B cell (primary cell): ENCODE measurements around the gene FBLN2. TPM values are rescaled to one million over a fixed set of nuclear protein-coding genes. Genes with fewer than 3 reads are reported as not detected.

Experiments used
- ATAC-seq: fragments of 200-7000 bp; cut with Tn5 transposase; one replicate; pipeline ENCODE4 v1.10.0; 2021; ENCODE audit warnings: low read depth, mild to moderate bottlenecking, moderate number of reproducible peaks, moderate library complexity
- CTCF ChIA-PET: fragments of 350-600 bp; sonication (Branson Sonifier 250); formaldehyde crosslinking; loops from one replicate; lab custom pipeline; 2021; ENCODE audit warnings: antibody characterized with exemption, inconsistent platforms; lab: Charles Lee
- POLR2A ChIA-PET: fragments of 350-600 bp; sonication (Branson Sonifier 250); formaldehyde crosslinking; loops from one replicate; lab custom pipeline; 2021; ENCODE audit warnings: antibody characterized with exemption; lab: Charles Lee
- DNase-seq: peaks from one replicate; pipeline ENCODE4 v3.0.0; 2013
- H2AFZ ChIP-seq: 2 replicates; pipeline ENCODE4 v1.6.1; 2012; ENCODE audit warnings: mild to moderate bottlenecking, low read depth, low read length; ENCODE audit not compliant: insufficient read depth, poor library complexity, severe bottlenecking
- H3K27ac ChIP-seq, 2 donors: 1 replicate in 1 of 2; 2 replicates in 1 of 2; pipeline ENCODE4 v1.5.1; 2012 to 2013; ENCODE audit warnings: low read length in 2 of 2, mild to moderate bottlenecking in 2 of 2, moderate library complexity in 1 of 2
- H3K27me3 ChIP-seq, 4 experiments: fragments of 200-600 bp in 1 of 4; sonication (generic) in 1 of 4; replicated peaks in 1 of 4; 1 replicate in 2 of 4; 2 replicates in 2 of 4; pipeline versions ENCODE4 v1.6.1 to v1.7.0; 2013 to 2016; ENCODE audit warnings: low read length in 3 of 4, mild to moderate bottlenecking in 2 of 4, mixed read lengths in 1 of 4, moderate library complexity in 1 of 4; ENCODE audit not compliant: insufficient read depth in 4 of 4, control insufficient read depth in 3 of 4; ENCODE audit errors: control extremely low read depth in 1 of 4
- H3K36me3 ChIP-seq, 2 experiments: replicated peaks in 1 of 2; 1 replicate in 1 of 2; 2 replicates in 1 of 2; pipeline versions ENCODE4 v1.6.1 to v1.7.1; 2013; ENCODE audit warnings: low read length in 1 of 2; ENCODE audit not compliant: insufficient read depth in 2 of 2, control insufficient read depth in 1 of 2; ENCODE audit errors: control extremely low read depth in 1 of 2, extremely low read depth in 1 of 2
- H3K4me1 ChIP-seq, 2 donors: fragments of 200-600 bp in 1 of 2; sonication (generic) in 1 of 2; 1 replicate in 1 of 2; 2 replicates in 1 of 2; pipeline versions ENCODE4 v1.5.1 to v1.6.1; 2013 to 2017; ENCODE audit warnings: low read length in 2 of 2; ENCODE audit not compliant: control insufficient read depth in 2 of 2, insufficient read depth in 2 of 2
- H3K4me2 ChIP-seq: replicated peaks from 2 replicates; pipeline ENCODE3; 2012; ENCODE audit warnings: mild to moderate bottlenecking, low read depth, low read length; ENCODE audit not compliant: poor library complexity, severe bottlenecking
- H3K4me3 ChIP-seq, 5 experiments: fragments of 200-600 bp in 1 of 5; sonication (generic) in 1 of 5; 1 replicate in 3 of 5; 2 replicates in 2 of 5; pipeline versions ENCODE4 v1.5.1 to v1.7.0; 2011 to 2016; ENCODE audit warnings: low read length in 4 of 5, mild to moderate bottlenecking in 4 of 5, low read depth in 2 of 5, control low read depth in 1 of 5, moderate library complexity in 1 of 5; ENCODE audit not compliant: insufficient read depth in 1 of 5; ENCODE audit errors: control extremely low read depth in 1 of 5, extremely low read depth in 1 of 5
- H3K79me2 ChIP-seq: fragments of 200-600 bp; sonication (generic); one replicate; pipeline ENCODE4 v1.6.0; 2016; ENCODE audit warnings: low read length; ENCODE audit not compliant: control insufficient read depth, insufficient read depth
- H3K9ac ChIP-seq: fragments of 200-600 bp; sonication (generic); 2 replicates; pipeline ENCODE4 v1.6.1; 2017; ENCODE audit warnings: mild to moderate bottlenecking, low read length, moderate library complexity
- H3K9me3 ChIP-seq, 3 donors: one replicate each; pipeline versions ENCODE4 v1.6.1 to v1.7.1; 2013; ENCODE audit warnings: low read length in 2 of 3; ENCODE audit not compliant: control insufficient read depth in 2 of 3, insufficient read depth in 1 of 3; ENCODE audit errors: control extremely low read depth in 1 of 3
- H4K20me1 ChIP-seq: 2 replicates; pipeline ENCODE4 v1.6.0; 2012; ENCODE audit warnings: mild to moderate bottlenecking, low read length; ENCODE audit not compliant: insufficient read depth, control insufficient read depth, poor library complexity, severe bottlenecking
- H3K27ac Mint-ChIP-seq: one replicate; pipeline ENCODE4 v1.8.0; 2021; ENCODE audit warnings: mixed read lengths
- H3K27me3 Mint-ChIP-seq: one replicate; pipeline ENCODE4 v1.8.0; 2021; ENCODE audit warnings: mixed read lengths
- H3K4me1 Mint-ChIP-seq: one replicate; pipeline ENCODE4 v1.8.0; 2021; ENCODE audit warnings: mixed read lengths
- H3K4me3 Mint-ChIP-seq: one replicate; pipeline ENCODE4 v1.8.0; 2021; ENCODE audit warnings: mixed read lengths
- H3K9me3 Mint-ChIP-seq: one replicate; pipeline ENCODE4 v1.8.0; 2022; ENCODE audit warnings: mixed read lengths; ENCODE audit not compliant: insufficient read depth
- CTCF ChIP-seq: fragments of 200-600 bp; IDR thresholded peaks from one replicate; pipeline ENCODE4 v1.8.0; 2022; ENCODE audit warnings: antibody characterized with exemption, mild to moderate bottlenecking
- EZH2 ChIP-seq: IDR thresholded peaks from 2 replicates; pipeline ENCODE4 v1.6.1; 2012; ENCODE audit warnings: borderline replicate concordance, low read depth, mild to moderate bottlenecking, moderate library complexity, low read length; ENCODE audit not compliant: insufficient read depth, poor library complexity, severe bottlenecking
- WGBS: methylation state at CpG from one replicate; pipeline ENCODE4 v1.1.5; 2013; ENCODE audit warnings: missing lambda C conversion rate; ENCODE audit not compliant: insufficient coverage; 5-methylcytosine and 5-hydroxymethylcytosine counted together
- intact Hi-C: fragments of 100-400 bp; cut with micrococcal nuclease; formaldehyde crosslinking; loops from one replicate; pipeline ENCODE4 v1.10.0; 2022
- polyA plus RNA-seq: library from polyadenylated mRNA; depleted of rRNA; stranded (reverse); fragments of >200 nt; gene quantifications from 2 replicates; pipeline ENCODE4 v1.2.3, GENCODE V29; 2012
- total RNA-seq, 2 donors: library from RNA; stranded (reverse); fragments of 120-200 nt in 1 of 2; gene quantifications; 1 replicate in 1 of 2; 2 replicates in 1 of 2; pipeline versions ENCODE4 v1.2.3 to v1.2.4, GENCODE V29; 2013 to 2022

FBLN2 gene
- total and polyA plus RNA-seq, 2 donors (not counting 1 experiment from before 2014, with no cell fraction given), result 3.6 to 8.2 TPM

DNA sequence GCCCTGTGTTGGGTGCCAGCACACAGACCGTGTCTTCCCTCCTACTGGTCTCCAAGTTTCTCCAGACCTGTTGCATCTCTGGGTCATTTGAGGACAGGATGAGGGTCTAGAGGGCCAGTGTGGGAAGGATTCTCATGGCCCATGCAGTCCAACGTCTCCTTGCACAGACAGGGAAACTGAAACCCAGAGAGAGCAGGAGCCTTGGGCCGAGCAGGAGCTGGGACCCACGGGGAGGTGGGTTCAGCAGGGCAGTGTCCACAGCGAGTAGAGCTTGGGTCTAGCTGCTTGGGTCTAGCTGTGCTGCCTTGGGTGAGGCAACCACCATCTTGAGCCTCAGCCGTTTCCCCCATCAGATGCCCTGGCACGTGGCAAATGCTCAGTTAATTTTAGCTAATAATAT, 36.5 kb upstream of the FBLN2 start:
- ATAC-seq (no peak), DNase-seq (no peak)
- Histone ChIP-seq H3K4me1 (no peaks in the 10 kb centered on the region), H3K27ac (no peak overlapping the region), H3K9me3 (no peaks in the 10 kb centered on the region), H2AFZ (no peak overlapping the region), H3K36me3 (no peaks in the 10 kb centered on the region), H3K27me3 (peaks cover 0 to 3% (median 0%) of the 10 kb centered on the region in 4 experiments), H3K4me2 (no peak overlapping the region), H3K79me2 (no peaks in the 10 kb centered on the region), H3K4me3 (no peak overlapping the region), H3K9ac (no peak overlapping the region), H4K20me1 (no peaks in the 10 kb centered on the region)
- Mint-ChIP-seq H3K4me3 (no peak overlapping the region), H3K27ac (no peak overlapping the region), H3K9me3 (no peaks in the 10 kb centered on the region), H3K4me1 (no peaks in the 10 kb centered on the region), H3K27me3 (peaks cover 5% of the 10 kb centered on the region)
- TF ChIP-seq CTCF (no peak), EZH2 (no peak)
- WGBS, result 91% methylated on average over 4 of the region's 7 CpGs
- intact Hi-C loops, result no loop called here
- ChIA-PET CTCF (no interaction called here), POLR2A (no interaction called here)

GRCh38 chr3:13513051-13513912, 35.6 kb upstream of the FBLN2 start:
- Mint-ChIP-seq H3K4me3 (no peak overlapping the region), H3K4me1 (no peaks in the 10 kb centered on the region), H3K27ac (no peak overlapping the region), H3K27me3 (peaks cover 5% of the 10 kb centered on the region), H3K9me3 (no peaks in the 10 kb centered on the region)
- no peak overlapping the region for H3K4me2 ChIP-seq
- ATAC-seq (no peak), DNase-seq (no peak)
- intact Hi-C loops, result no loop called here
- 84% methylated on average over 9 of the region's 20 CpGs for WGBS
- H3K9ac ChIP-seq, result no peak overlapping the region
- H3K4me3 ChIP-seq, result no peak overlapping the region
- H2AFZ ChIP-seq, result no peak overlapping the region
- H3K4me1 ChIP-seq, result no peaks in the 10 kb centered on the region
- no peaks in the 10 kb centered on the region for H3K36me3 ChIP-seq
- H4K20me1 ChIP-seq, result no peaks in the 10 kb centered on the region
- no peaks in the 10 kb centered on the region for H3K9me3 ChIP-seq
- CTCF ChIA-PET, result no interaction called here
- POLR2A ChIA-PET, result no interaction called here
- H3K79me2 ChIP-seq, result no peaks in the 10 kb centered on the region
- TF ChIP-seq EZH2 (no peak), CTCF (no peak)
- H3K27me3 ChIP-seq, result peaks cover 0 to 3% (median 0%) of the 10 kb centered on the region in 4 experiments
- H3K27ac ChIP-seq, result no peak overlapping the region
